Measurements from ENCODE around the gene B4GALT1.

B4GALT1 gene, protein sequence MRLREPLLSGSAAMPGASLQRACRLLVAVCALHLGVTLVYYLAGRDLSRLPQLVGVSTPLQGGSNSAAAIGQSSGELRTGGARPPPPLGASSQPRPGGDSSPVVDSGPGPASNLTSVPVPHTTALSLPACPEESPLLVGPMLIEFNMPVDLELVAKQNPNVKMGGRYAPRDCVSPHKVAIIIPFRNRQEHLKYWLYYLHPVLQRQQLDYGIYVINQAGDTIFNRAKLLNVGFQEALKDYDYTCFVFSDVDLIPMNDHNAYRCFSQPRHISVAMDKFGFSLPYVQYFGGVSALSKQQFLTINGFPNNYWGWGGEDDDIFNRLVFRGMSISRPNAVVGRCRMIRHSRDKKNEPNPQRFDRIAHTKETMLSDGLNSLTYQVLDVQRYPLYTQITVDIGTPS

GRCh38 chr9:33167084-33167971 lies at the start of gene B4GALT1:
Gene B4GALT1, minus strand, starts transcription at chr9:33167336. Its CDS starts 167 bp downstream, at chr9:33167169.
- TF ChIP-seq CTCF (IDR thresholded peaks at IDR 0.05) = no peak
- DNase-seq = peak; percentile 99
- Mint-ChIP-seq H3K27me3 (ENCODE audit: low read depth, poor library complexity) (peaks cover 7% of the 10 kb centered on the region), H3K27ac (peak within 1 kb of the TSS; percentile 85), H3K4me3 (peak within 1 kb of the TSS; percentile 86), H3K4me1 (peaks cover 65% of the 10 kb centered on the region), H3K36me3 (ENCODE audit: low read depth) (no peaks in the 10 kb centered on the region), H3K9me3 (no peaks in the 10 kb centered on the region)

GRCh38 chr9:33211695-33212393 lies 44.7 kb upstream of the B4GALT1 start:
- TF ChIP-seq CTCF (IDR thresholded peaks at IDR 0.05) = no peak
- Mint-ChIP-seq H3K27ac (peak overlapping the region; percentile 93), H3K9me3 (no peaks in the 10 kb centered on the region), H3K4me3 (peak overlapping the region; percentile 2), H3K27me3 (ENCODE audit: low read depth, poor library complexity) (peaks cover 36% of the 10 kb centered on the region), H3K4me1 (peaks cover 40% of the 10 kb centered on the region), H3K36me3 (ENCODE audit: low read depth) (no peaks in the 10 kb centered on the region)
- peak; percentile 52 for DNase-seq

DNA sequence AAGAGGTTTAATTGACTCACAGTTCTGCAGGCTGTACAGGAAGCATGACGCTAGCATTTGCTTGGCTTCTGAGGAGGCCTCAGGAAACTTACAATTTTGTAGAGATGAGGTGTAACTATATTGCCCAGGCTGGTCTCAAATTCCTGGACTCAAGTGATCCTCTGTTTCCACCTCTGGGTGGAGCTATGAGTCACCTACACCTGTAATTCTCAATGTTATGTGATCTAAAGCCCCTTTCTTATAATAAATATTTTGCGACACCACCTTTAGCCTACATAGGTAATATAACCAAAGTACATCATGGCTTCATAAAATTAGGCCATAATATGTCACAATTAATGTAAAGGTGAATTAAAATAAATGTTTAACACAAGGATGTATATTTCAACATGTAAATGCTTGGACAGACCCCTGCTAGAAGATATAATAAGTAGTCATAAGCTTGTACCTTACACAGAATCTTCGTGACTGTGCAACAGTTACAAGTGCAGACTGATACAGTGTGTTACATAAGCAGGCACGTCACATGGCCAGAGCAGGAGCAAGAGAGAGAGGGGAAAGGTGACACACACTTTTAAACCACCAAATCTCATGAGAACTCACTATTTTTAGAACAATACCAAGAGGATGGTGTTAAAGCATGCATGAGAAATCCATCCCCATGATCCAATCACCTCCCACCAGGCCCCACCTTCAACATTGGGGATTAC lies 43.0 kb upstream of the B4GALT1 start:
- Mint-ChIP-seq H3K9me3 (no peaks in the 10 kb centered on the region), H3K4me3 (no peak overlapping the region), H3K36me3 (ENCODE audit: low read depth) (no peaks in the 10 kb centered on the region), H3K27me3 (ENCODE audit: low read depth, poor library complexity) (peaks cover 23% of the 10 kb centered on the region), H3K4me1 (peaks cover 40% of the 10 kb centered on the region), H3K27ac (no peak overlapping the region)
- no peak for TF ChIP-seq CTCF (IDR thresholded peaks at IDR 0.05)
- DNase-seq = no peak

GRCh38 chr9:33209394-33209793 lies 42.3 kb upstream of the B4GALT1 start:
- no peaks in the 10 kb centered on the region for H3K9me3 Mint-ChIP-seq
- no peak for DNase-seq
- H3K4me1 Mint-ChIP-seq = peaks cover 37% of the 10 kb centered on the region
- no peak overlapping the region for H3K4me3 Mint-ChIP-seq
- H3K27ac Mint-ChIP-seq = no peak overlapping the region
- H3K27me3 Mint-ChIP-seq (ENCODE audit: low read depth, poor library complexity) = peaks cover 19% of the 10 kb centered on the region
- TF ChIP-seq CTCF (IDR thresholded peaks at IDR 0.05) = no peak
- no peaks in the 10 kb centered on the region for H3K36me3 Mint-ChIP-seq (ENCODE audit: low read depth)

DNA sequence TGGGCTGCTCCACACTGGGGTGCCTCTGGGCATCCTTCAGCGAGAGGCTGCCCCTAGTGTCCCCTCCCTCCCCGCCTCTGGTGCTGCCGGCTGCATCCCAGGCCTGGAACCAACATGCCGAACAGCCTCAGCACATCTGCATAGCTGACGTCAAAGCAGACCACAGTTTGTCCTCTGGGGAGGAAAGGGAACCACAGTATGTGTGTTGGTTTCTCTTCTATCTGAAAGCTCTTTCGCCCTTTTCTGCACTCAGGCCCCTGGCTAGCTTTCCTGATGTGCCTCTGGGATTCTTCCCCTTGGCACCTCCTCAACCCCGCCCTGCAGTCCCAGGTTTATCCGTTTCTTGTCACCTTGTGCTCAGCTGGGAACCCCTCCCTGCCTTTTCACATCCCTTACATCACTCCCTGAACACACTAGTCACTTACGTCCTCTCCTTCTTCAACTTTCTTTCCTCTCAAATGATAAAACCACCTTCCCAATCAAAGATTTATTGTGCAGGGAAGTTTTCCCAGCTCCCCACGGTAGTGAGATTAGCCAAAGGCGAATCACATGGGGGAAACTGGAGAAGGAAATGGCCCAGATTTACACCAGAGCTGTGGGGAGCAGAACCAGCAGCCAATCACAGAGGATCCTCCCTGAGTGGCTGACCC lies 35.5 kb upstream of the B4GALT1 start:
- no peak for TF ChIP-seq CTCF (IDR thresholded peaks at IDR 0.05)
- H3K27ac Mint-ChIP-seq = peak overlapping the region; percentile 39
- peaks cover 18% of the 10 kb centered on the region for H3K27me3 Mint-ChIP-seq (ENCODE audit: low read depth, poor library complexity)
- H3K36me3 Mint-ChIP-seq (ENCODE audit: low read depth) = no peaks in the 10 kb centered on the region
- peaks cover 15% of the 10 kb centered on the region for H3K4me1 Mint-ChIP-seq
- DNase-seq = no peak
- no peaks in the 10 kb centered on the region for H3K9me3 Mint-ChIP-seq
- no peak overlapping the region for H3K4me3 Mint-ChIP-seq

All from nephron progenitor cell (in vitro differentiated cells).